A673 (cell line): ENCODE data around the gene CFD.

Source experiments
- EZH2 ChIP-seq: fragments of 200-600 bp; sonication (generic); IDR thresholded peaks from 2 replicates; pipeline ENCODE4 v1.6.1; 2017; ENCODE audit warnings: borderline replicate concordance, low read depth, mild to moderate bottlenecking, mixed read lengths, antibody characterized with exemption, low read length; ENCODE audit not compliant: poor library complexity, severe bottlenecking
- TF ChIP-seq, protein P1 (sequence below): fragments of 300-800, 200-600 bp; sonication (generic); conservative IDR thresholded peaks from 2 replicates; pipeline ENCODE4 v1.5.1; 2017; ENCODE audit warnings: low read depth, mild to moderate bottlenecking, antibody characterized with exemption, low read length, moderate library complexity, mixed read lengths

DNA sequence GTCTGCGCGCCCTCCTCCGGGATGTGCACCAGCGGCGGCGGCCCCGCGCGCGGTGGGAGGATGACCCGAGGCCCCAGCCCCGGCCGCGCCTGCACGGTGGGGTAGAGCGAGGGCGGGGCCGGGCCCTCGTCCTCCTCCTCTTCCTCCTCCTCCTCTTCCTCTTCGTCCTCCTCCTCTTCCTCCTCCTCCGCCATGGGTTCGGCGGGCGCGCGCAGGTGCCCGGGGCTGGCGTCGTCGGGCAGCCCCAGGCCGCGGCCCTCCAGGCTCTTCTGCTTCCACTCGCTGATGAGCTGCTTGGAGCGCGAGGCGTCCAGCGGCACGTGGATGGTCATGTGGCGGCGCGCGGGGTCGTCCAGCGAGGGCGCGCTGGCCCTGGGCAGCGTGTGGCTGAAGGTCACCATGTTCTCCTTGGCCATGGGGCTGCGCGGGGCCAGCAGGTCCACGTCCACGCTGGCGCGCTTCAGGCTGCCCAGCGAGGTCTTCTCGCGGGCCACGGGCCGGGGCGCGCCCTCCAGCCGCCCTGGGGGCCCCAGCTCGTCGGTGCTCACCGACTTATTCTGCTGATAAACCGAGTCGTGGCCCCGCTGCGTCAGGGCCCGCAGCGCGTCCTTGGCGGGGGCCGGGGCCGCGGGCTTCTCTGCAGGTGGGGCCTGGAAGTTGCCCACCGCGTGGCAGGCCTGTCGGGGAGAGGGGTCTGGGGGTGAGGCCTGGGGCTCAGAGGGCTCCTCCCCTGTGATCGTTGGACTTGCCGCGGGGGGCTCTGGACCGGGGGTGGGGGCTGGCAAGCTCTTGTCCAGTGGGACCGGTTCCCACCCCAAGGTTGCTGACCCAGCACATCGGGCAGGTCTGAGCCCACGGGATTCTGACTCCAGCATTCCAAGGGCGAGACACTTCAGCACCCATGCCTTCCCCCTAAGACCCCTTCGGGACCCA is 46.0 kb upstream of the CFD start:
- TF ChIP-seq, protein P1, sequence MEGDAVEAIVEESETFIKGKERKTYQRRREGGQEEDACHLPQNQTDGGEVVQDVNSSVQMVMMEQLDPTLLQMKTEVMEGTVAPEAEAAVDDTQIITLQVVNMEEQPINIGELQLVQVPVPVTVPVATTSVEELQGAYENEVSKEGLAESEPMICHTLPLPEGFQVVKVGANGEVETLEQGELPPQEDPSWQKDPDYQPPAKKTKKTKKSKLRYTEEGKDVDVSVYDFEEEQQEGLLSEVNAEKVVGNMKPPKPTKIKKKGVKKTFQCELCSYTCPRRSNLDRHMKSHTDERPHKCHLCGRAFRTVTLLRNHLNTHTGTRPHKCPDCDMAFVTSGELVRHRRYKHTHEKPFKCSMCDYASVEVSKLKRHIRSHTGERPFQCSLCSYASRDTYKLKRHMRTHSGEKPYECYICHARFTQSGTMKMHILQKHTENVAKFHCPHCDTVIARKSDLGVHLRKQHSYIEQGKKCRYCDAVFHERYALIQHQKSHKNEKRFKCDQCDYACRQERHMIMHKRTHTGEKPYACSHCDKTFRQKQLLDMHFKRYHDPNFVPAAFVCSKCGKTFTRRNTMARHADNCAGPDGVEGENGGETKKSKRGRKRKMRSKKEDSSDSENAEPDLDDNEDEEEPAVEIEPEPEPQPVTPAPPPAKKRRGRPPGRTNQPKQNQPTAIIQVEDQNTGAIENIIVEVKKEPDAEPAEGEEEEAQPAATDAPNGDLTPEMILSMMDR: no peak
- no peak for TF ChIP-seq EZH2
